SU-DHL-6 (cell line): ENCODE measurements around the gene TACR1.

Experiments used
- EZH2phosphoT487 ChIP-seq: fragments of 200-600 bp; sonication (generic), shearing (Covaris generic); conservative IDR thresholded peaks from 2 replicates; pipeline ENCODE4 v1.6.1; 2018; ENCODE audit warnings: mild to moderate bottlenecking, antibody characterized with exemption, low read length, moderate library complexity, mixed read lengths
- TF ChIP-seq, protein P1 (sequence below): fragments of 200-600 bp; sonication (generic); IDR thresholded peaks from one replicate; pipeline ENCODE4 v1.5.1; 2017; ENCODE audit warnings: antibody characterized with exemption, mild to moderate bottlenecking, low read length, moderate library complexity; ENCODE audit not compliant: insufficient read depth, poor library complexity, severe bottlenecking

DNA sequence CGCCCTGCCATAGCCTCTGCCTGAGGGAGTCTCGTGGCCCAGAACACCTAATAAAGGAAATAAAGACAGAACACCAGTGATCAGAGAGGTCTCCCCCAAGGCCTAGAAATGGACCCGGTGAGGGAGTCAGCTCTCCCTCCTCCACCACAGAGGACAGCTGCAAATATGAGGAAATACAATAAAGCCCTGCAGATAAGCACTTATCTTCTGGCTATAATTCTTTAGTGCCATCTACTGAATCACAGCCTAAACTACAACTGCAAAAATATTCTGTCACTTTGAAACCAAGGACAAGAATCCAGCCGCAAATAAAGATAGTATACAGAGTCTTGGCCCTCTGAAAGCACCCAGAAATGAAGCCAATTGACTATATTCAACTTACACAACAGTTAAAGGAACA, 42.4 kb upstream of the TACR1 start:
- TF ChIP-seq, protein P1, sequence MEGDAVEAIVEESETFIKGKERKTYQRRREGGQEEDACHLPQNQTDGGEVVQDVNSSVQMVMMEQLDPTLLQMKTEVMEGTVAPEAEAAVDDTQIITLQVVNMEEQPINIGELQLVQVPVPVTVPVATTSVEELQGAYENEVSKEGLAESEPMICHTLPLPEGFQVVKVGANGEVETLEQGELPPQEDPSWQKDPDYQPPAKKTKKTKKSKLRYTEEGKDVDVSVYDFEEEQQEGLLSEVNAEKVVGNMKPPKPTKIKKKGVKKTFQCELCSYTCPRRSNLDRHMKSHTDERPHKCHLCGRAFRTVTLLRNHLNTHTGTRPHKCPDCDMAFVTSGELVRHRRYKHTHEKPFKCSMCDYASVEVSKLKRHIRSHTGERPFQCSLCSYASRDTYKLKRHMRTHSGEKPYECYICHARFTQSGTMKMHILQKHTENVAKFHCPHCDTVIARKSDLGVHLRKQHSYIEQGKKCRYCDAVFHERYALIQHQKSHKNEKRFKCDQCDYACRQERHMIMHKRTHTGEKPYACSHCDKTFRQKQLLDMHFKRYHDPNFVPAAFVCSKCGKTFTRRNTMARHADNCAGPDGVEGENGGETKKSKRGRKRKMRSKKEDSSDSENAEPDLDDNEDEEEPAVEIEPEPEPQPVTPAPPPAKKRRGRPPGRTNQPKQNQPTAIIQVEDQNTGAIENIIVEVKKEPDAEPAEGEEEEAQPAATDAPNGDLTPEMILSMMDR: peak; percentile 44
- TF ChIP-seq EZH2phosphoT487: no peak
